Measurements from ENCODE around the gene PMS1.
A peak's percentile ranks its signal among the peaks of the same experiment; 100 is the strongest.
"Not testable (repeated sequence)": the region's sequence is repeated elsewhere in the genome, so short reads cannot be mapped to it uniquely, and the experiment has no call there.

Gene PMS1

DNA sequence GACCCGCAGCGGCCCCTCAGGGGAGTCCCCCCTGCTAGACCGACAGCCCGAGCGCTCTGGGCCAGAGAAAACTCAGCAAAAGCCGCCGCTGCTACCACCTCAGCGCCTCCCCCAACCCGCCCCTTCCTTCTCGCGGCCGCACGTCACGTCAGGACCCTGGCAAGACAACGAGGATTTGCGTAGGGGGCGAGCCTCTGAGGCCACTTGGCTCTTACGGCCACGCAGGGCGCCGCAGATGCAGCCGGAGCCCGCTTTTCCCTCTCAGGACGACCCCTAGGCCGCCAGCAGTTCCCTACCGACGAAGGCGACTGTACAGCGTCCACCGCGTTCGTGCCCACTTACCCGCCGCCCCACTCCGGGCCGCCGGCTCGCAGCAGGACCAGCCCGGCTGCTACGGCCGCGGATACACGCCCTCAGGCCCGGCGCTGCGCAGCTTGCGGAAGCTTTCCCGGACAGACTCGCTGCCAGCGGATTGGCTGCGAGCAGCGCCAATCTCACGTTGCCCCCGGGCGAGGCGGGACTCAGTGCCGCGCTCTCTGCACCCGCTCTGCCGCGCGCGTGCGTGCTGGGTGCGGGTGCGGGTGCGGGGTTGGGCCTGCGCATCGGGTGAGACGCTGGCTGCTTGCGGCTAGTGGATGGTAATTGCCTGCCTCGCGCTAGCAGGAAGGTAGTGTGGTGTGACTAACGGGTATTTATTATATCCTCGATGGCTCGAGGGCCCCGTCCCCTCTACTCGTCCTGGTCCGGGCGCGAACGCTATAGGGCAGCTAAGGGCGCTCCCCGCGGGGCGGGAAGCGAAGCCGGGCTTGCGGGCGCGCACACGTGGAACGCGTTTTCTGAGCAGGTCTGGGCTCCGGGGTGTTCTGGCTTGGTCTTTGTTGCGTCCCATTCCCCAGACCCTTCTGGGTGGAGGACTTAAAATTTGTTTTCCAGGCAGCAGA, at the start of gene PMS1, which contains the start of gene ORMDL1:
Gene PMS1 (plus strand): TSS at position 524 of the 941 bp plus-strand sequence. CDS start 7,360 bp downstream, outside the sequence.
Gene ORMDL1 (minus strand): TSS at position 413 of the 941 bp plus-strand sequence. CDS start 1,744 bp downstream, outside the sequence.
- DNase-seq, result peak; percentile 67

- no peak for DNase-seq
Observed at GRCh38 chr2:189751080-189751658, 33.1 kb upstream of the PMS1 start.

DNA sequence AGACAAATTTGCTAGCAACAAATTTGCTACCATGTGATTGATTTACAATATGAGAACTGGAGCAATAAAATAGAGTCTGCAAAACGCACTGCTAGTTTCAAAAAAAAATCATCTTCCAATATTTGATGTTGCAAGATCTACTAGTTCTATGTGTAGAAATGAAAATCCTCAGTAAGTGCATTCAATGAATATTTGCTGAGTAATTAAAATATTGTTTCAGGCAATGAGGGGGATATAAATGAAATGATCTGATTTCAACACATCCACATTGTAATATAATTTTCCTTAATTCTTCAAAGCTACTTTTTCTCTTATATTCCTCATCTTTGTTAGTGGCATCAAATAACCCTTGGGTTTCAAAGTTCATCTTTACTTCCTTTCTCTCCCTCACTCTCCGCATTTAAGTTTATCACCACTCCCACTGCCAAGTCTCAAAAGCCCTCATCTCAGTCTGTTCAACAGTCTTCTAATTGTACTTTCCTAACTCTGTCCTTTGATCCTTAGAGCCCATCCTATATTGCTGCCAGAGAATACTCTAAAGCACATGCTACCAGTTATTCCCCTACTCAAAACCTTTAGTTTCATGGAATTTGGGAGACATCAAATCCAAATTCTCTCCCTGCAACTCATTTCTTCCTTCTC, 27.8 kb upstream of the PMS1 start:
- no peak for DNase-seq

- DNase-seq, result not testable (repeated sequence)
Observed at GRCh38 chr2:189760154-189760553, 24.1 kb upstream of the PMS1 start.

- no peak for DNase-seq
Observed at GRCh38 chr2:189762229-189762550, 22.1 kb upstream of the PMS1 start.

DNA sequence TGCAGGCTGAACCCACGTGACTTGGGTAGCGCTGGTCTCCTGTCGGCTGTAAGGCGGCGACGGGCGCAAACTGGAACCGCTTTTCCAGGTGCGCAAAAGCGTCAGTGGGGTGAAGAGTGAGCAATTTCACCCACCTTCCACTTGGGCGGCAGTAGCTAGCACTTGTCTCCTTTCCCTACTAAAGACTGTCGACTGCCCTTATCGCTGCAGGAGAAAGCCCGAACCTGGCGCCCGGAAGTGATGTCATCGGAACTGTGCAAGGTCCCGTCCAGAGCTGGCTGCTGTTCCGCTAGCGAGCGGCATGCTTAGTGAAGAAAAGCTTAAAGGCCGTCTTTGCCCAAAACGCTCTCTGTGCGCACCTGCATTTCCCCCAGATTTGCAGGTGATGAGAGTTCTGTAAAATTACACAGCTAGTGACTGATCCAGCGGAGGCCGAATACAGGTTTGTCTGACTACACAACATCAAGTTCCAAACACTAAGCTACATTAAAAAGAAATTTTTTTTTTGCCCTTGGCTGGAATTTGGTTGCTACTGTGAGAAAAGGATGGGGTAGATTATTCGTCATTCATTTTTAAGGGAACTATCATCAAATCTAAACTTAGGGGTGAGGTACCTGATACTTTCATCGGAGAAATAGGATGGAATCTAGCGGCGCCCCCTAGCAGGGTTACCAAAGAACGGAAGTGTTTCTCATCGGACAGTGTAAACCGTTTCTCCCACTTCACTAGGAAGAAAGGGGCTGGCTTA, 21.5 kb upstream of the PMS1 start, which contains the start of gene OSGEPL1:
Gene OSGEPL1 (minus strand): TSS at position 242 of the 748 bp plus-strand sequence. CDS start 1,152 bp downstream, outside the sequence.
- DNase-seq, result peak; percentile 67

DNA sequence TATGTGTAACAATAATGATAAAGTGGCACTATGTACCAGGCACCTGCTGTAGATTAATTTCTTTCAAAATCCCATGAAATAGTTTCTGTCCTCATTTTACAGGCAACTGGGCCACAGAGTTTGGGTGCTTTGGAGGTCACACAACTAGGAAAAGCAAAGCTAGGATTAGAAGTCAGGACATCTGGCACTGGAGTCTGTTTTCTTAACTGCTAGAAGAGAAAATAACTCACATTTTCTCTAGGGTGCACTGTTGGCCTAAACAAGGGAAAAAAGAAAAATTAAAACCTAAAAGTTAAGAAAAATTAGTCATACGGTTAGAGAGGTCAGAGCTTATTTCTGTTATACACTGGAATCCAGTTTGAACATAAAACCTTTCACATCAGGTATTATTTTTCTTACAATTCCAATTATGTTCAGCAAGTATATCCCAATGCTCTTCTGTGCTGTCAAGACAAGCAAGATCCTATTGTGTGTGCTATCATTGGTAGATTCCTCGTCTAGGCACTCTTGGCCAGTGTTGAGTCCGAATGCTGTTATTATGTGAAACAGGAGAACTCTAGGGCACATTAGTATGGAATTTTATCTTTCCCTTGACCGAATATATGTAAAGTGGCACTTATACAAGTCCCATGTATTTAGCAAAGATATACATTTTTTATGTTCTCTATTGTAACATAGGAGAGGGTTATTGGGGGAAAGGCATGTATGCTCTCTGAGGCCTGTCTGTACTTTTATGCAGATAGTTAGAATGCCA, 20.2 kb upstream of the PMS1 start:
- DNase-seq, result no peak

GRCh38 chr2:189770590-189771322, 13.5 kb upstream of the PMS1 start:
- DNase-seq, result no peak

DNA sequence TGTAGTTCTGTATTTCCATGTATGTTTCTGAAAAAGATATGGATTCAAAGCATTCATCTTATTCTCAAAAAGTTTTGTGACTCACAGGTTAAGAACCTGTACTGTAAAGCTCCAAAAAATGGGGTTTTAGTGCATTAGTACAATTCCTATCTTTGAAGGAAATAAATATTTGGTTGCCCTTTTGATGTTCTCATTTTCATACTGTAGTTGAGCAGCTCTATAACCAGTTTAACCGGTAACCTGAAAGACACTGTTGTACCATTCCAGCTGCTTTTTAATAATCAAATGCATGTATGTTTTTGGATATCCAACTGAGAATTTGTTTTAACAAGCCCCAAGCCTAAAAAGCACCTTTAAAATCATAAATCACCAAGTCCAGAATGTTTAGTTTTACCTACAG, 12.0 kb upstream of the PMS1 start:
- DNase-seq, result no peak

GRCh38 chr2:189782221-189782671, 2.0 kb upstream of the PMS1 start:
- DNase-seq, result no peak

- no peak for DNase-seq
Observed at GRCh38 chr2:189783451-189783926, 761 bp upstream of the PMS1 start.

DNA sequence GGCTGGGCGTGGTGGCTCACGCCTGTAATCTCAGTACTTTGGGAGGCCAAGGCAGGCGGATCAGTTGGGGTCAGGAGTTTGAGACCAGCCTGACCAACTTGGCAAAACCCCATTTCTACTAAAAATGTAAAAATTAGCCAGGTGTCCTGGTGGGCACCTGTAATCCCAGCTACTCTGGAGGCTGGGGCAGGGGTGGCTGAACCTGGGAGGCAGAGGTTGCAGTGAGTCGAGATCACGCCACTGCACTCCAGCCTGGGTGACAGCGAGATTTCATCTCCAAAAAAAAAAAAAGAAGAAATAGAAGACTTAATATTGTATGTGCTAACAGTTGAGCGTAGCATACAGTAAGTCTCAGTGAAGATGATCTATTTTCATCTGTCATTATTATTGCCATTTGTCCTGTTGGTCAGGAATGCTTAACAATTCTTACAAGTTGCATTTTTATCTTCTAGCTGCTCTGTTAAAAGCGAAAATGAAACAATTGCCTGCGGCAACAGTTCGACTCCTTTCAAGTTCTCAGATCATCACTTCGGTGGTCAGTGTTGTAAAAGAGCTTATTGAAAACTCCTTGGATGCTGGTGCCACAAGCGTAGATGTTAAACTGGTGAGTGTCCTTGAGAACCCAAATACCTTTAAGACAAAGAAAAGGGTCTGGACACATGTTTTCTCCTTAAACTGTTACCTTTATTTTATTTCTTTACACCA, 7.2 kb downstream of the PMS1 start:
- DNase-seq, result no peak

GRCh38 chr2:189794310-189794709, 10.1 kb downstream of the PMS1 start:
- no peak for DNase-seq

GRCh38 chr2:189797902-189798301, 13.7 kb downstream of the PMS1 start:
- no peak for DNase-seq

DNA sequence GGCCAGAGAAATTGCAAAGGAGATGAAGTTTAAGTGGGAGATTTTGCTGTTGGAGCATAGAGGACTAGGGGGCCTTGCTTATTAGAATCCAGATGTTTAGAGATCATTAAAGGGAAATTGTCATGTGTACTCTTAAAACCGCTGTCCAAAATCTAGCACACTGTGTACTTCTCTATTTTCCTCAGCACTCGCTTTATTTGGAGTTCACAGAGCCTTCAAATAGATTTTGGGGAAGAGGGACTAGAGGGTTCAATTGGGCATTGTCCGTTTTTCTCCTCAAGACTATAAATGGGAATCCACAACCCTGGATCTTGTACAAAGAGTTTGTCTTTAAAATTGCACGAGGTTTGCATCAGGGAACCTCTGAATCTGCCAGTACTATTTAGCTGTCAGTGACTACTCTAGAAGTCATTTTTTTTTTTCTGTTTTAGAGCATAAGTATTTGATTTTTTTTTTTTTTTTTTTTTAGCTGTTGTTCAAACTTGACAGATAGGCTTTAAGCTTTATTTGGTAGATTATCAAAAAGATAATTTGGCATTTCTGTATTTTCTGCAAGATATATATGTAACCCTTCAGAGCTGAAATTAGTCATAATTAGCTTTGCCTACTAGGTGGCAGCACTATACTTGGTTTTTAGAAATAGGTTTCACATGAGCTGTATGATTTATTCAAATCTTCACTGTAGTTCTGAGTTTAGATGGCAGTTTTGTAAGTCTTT, 14.2 kb downstream of the PMS1 start:
- no peak for DNase-seq

DNA sequence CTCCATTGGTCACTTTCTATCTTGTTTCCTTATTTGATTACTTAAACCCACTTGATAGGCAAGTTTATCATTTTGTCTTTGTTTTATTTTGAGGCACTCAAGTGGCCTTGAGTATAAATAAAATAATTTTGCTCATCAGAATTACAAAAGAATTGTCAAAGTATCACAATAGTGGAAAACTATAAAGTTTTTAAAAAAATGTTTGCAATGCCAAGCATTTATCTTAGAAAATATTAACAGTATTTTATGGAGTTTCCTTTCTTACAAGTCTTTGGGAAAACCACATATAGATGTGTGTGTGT, 14.7 kb downstream of the PMS1 start:
- DNase-seq, result no peak

GRCh38 chr2:189799531-189799930, 15.3 kb downstream of the PMS1 start:
- DNase-seq, result no peak

DNA sequence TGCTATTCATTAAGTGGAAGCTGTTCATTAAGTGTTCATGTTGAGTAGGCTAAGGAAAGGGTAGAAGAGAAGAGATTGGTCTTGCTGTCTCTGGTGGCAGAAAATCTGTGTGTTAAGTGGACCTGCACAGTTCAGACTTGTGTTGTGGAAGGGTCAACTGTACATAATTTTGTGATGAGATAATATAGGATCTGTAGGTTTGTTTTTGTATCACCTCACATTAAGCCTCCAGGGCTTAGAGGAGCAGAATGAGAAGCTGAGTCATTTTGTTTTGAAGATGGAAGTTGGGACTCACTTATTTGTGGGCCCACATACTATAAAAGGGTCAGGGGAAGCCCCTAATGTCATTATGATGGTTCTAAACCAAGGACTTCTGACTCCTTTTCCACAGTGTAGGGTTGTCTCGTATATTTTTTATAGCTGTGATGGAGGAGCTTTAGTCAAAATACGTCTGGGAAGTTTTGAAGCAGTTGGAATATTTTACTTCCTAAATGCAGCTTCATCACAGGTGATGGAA, 18.2 kb downstream of the PMS1 start:
- DNase-seq, result no peak

DNA sequence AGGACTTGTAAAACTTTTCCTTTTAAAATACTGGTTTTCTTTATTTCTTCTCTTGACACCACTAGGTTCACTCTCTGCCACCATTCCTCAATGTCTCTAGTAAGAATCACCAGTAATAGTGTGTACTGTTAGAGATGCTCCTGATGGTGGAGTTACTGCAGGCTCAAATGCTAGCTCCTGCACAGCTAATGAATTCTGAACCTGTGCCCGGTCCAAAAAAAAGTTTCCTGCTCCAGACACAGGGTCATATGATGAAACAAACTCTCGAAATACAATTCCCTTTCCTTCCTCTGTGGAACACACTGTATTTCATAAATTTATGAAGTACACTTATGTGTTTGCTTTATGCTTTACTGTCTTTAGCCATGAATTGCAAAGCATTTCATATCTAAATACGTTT, 19.2 kb downstream of the PMS1 start:
- DNase-seq, result no peak
